NOMO-1 treated with dmso at 0.1 percent for 144 hours (cell line): Measurements from ENCODE around the gene GHRH.

ENCODE experiments used
- DNase-seq: peaks from one replicate; lab custom pipeline; 2025; ENCODE audit not compliant: unreplicated experiment; lab: John Stamatoyannopoulos, UW

GHRH gene

GRCh38 chr20:37263686-37264085 is 2.1 kb upstream of the GHRH start:
- no peak for DNase-seq

DNA sequence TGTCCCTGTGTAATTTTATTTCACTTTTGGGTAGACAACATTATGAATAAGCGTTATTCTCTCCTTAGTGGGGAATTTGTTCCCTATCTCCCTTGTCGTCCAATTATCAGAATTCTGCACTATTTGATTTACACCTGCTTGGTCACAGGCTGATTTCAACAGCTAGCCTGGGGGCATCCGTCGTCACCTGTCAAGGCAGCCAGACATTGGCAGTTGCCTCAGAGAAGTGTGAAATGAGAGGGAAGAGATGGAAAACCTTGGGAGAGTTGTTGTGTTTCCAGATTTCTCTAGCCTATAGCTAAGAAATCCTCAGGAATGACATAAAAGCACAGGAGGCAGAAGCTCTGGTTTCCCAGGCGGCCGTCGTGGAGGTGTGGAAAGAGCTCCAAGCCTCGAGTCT is 891 bp upstream of the GHRH start:
- no peak for DNase-seq

- DNase-seq = no peak
These were observed 691 bp downstream of the GHRH start for GRCh38 chr20:37260923-37261322.

GRCh38 chr20:37259865-37260264 is 1.7 kb downstream of the GHRH start:
- DNase-seq = no peak

DNA sequence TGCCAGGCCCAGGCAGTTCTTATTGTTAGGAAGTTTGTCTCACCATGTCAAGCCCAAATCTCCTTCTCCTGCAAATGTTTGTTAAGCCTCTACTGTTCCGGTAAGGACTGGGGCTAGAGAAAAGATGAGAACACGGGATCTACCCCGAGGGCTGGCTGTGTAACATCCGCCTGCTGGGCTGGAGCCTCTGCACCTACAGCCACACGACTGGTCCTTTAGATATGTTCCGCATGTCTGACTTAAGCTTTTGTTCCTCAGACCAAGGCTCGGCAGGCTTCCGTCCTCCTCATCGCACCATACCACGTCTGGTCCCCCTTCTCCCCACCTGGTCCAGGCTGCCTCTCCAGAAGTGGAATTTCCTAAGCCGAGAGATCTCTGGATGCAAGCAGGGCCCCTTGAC is 2.6 kb downstream of the GHRH start:
- DNase-seq = no peak

DNA sequence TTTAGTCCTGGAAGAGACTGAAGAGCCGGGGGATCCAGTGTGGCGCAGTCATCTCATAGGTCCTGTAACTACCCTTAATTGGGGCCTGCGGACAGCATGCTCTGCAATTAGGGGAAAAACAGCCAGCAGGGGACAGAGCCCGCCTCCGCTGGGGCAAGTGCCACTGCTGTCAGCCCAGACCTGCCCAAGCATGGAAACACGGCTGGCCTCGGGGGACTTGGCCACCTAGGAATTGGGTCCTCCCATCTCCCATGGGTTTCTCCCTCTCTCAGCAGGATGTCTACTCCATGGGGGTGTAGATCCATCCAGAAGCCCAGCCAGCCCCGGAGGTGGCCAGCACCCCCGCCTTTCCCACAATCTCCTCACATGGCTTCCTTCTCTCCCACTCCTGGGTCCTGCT is 3.6 kb downstream of the GHRH start:
- no peak for DNase-seq

DNA sequence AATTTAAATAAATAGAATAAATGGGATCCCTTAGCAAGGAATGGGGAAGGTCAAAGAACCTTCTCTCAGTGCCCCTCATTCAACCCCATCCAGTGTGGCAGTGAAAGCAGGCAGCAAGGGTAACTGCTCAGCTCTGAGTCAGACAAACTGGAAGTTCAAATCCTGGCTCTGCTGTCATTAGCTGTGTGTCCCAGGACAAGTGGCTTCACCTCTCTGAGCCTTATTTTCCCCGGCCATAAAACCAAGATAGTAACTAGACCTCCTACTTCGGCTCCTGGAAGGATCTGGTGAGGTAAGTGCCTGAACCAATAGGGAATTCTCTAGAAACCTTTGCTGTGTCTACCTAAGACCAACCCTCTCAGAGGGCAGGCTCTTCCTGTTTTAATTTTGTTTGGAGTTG is 4.1 kb downstream of the GHRH start:
- DNase-seq = no peak

DNA sequence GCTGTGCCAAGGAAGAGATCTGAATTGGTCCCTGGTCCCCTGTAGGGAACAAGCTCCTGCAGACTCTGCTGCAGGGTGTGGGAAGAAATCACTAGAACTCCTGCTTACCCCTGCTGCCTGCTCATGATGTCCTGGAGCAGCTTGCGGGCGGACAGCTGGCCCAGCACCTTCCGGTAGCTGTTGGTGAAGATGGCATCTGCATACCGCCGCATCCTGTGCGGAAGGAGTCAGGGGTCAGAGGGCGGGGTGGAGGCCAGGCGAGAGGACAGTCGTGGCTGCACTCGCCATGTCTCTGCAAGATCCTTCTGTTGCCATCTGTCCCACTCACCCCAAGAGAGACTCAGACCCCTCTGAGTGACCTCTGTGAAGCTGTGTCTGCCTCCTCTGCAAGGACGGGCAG is 5.3 kb downstream of the GHRH start:
- DNase-seq = no peak

DNA sequence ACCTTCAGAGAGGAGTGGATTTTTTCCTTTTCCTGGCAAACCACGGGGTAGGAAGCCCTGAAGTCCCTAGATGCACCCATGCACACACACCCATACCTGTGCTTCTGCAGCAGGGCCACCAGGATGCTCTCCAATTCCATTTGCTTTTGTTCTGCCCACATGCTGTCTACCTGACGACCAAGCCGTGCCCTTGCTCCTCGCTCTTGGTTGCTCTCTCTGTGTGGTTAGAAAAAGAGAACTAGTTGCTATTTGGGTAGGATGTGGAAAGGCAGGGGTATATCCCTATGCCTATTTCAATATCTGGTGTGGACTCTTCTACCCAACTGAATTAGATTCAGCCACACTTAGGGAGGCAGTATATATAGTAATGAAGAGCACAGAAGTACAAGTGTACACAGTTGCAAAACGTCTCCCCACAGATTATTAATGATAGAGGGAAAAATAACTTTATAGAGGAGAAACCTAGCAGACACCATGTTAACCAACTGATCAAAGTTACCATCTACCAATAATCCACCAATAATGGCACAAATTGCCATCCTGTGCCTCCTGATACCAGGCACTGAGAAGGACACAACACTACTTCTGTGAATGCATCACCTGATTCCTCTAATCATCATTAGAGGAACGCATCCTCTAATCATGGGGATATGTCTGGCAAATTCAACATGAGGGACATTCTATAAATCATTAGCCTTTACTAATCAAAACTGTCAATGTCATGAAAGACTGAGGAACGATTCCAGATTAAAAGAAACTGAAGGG is 7.3 kb downstream of the GHRH start:
- peak; percentile 17 for DNase-seq

GRCh38 chr20:37253087-37253486 is 8.5 kb downstream of the GHRH start:
- DNase-seq = no peak

GRCh38 chr20:37251825-37252477 is 9.7 kb downstream of the GHRH start:
- no peak for DNase-seq

- DNase-seq = no peak
These were observed 12.3 kb downstream of the GHRH start for GRCh38 chr20:37249304-37249703.

DNA sequence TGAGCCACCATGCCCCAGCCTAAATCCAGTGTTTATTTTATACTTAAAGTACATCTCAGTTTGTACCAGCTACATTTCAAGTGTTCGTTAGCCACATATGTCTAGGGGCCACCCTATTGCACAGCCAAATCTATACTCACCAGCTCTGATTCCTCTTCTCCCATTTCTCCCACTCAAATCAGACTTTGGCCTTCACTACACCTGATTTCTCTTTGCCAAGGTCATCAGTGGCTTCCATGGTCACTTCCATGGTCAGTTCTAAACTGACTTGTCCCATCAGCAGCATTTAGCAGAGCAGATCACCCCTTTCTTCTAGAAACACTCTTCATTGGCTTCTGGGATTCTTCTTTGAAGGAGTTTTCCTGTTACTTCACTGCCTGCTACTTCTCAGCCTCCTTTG is 14.1 kb downstream of the GHRH start:
- DNase-seq = no peak

GRCh38 chr20:37246736-37247135 is 14.9 kb downstream of the GHRH start:
- DNase-seq = no peak

DNA sequence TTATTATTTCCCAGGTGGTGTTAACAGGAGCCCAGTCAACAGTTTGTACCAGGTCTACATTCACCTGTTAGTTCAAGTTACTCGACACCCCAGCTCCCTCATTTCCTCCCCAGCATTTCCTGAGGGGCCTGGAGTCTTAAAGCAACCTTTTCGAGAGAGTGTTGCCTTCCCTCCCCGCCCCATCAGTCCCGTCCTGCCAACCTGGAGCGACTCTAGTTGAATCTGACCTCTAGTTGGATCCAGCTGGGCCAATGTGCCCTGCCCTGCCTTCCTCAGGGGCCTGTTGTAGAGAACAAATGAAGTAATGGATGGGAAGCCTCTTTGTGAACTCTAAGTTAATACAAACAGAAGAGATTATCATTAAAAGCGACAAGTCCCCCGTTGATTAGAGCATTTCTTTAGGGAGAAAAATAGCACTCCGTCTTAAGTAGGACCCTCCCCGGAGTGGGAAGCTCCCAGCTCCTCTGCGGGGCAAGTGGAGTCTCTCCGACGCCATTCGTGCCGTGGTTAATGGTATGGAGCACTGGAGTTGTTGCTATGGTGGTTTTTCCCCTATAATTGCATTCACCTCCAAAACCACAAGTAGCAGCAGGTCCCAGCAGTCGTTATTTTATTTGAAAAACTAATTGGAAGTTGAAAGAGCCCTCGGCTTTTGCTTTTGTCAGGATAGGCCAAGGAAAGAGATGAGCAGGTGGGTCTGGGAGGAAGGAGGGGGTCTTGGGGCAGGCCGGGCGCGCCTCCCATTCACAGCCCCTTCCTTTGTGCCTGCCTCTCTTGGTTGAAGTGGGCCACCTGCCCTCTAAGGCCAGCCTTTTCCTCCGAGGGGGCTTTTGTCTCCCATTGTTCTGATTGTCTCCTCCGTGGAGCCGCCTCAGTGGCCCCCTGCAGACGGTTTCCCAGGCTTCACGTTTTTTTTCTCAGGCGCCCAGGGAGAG is 16.1 kb downstream of the GHRH start:
- DNase-seq = no peak

DNA sequence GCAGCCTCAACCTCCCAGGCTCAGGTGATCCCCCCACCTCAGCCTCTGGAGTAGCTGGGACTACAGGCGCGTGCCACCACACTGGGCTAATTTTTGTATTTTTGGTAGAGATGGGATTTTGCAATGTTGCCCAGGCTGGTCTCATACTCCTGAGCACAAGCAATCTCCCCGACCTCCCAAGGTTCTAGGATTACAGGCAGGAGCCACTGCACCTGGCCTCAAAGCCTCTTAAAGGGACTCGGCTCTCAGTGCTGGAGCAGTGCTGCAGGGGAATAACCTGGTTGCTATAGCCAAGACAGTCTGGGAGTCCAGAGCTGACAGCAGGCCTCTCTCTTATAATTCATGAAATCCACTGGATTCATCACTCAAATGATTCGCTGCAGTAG is 17.0 kb downstream of the GHRH start:
- DNase-seq = no peak

DNA sequence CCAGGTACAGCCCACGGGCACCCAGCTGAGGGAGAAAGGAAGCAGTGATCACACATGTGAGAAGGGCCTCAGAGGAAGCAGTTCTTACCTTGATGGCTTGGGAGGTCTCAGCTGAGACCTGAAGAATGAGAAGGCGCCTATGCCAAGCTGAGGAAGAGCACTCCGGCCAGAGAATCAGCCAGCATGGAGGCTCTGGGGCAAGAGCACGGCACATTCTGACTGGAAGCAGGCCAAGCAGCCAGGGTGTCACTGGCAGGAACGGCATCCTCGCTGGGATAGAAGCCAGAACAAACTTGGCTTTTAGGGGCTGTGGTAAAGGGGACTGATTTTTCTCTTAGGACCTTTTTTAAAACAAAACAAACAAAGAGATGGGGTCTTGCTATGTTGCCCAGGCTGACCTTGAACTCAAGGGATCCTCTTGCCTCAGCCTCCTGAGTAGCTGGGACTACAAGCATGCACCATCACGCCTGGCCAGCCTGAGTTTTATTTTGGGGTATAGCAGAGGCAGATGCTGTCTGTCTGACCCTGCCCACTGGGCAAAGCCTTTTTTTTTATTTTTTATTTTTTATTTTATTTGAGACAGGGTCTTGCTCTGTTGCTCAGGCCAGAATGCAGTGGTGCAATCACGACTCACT is 17.6 kb downstream of the GHRH start:
- no peak for DNase-seq

GRCh38 chr20:37243076-37243936 is 18.3 kb downstream of the GHRH start:
- DNase-seq = no peak

DNA sequence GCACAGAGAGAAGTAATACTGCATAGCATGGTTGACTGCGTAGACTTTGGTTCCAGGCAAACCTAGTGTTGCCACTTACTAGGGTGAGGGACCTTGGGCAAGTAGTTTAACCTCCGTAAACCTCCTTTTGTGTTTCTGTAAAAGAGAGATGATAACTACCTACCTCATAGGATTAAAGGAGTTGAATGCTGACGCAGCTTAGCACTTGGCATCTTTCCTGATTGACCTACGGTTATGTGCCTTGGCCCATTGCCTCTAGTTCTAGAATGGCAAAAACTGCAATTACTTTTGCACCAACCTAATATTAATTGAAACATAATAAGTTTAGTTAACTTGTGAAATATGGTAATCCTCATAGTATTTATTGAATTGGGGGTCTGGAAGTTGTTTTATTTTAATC is 19.1 kb downstream of the GHRH start:
- DNase-seq = no peak

DNA sequence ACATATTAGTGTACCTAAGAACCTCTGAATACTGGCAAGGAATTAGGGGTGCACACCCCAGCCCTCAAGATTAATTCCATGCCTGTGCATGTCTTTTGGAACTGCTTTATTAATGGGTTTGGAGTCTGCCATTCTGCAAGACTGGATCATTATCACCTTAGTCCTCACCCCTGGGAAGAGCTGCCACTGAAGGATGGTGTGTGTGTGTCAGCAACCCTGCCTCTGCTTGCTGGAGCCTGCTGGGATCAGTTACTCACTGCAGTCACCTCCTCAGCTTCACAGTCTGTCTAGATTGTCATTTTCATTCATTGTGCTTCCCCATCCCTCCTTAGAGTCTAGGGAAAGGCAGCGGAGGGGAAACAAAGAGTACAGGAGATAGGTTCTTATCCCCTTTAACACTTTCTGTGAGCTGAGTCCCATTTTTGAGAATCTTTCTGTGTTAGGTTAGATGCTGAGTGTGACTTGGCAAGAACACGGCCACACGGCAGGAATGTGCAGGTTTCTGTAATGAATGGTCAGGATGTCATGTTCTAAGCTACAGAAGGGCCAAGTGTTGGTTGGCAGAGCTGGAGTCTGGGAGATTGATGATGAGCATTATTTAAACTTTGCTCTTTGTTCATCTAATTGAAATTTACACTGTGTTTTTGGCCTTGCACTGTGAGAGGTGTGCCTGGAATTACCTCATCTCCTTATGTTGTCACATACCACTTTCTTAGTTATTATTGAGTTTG is 21.1 kb downstream of the GHRH start:
- DNase-seq = no peak
